ENCODE data around the gene PIP5K1C.

GRCh38 chr19:3691372-3691716, 8.9 kb downstream of the PIP5K1C start:
- TF ChIP-seq, protein P1, sequence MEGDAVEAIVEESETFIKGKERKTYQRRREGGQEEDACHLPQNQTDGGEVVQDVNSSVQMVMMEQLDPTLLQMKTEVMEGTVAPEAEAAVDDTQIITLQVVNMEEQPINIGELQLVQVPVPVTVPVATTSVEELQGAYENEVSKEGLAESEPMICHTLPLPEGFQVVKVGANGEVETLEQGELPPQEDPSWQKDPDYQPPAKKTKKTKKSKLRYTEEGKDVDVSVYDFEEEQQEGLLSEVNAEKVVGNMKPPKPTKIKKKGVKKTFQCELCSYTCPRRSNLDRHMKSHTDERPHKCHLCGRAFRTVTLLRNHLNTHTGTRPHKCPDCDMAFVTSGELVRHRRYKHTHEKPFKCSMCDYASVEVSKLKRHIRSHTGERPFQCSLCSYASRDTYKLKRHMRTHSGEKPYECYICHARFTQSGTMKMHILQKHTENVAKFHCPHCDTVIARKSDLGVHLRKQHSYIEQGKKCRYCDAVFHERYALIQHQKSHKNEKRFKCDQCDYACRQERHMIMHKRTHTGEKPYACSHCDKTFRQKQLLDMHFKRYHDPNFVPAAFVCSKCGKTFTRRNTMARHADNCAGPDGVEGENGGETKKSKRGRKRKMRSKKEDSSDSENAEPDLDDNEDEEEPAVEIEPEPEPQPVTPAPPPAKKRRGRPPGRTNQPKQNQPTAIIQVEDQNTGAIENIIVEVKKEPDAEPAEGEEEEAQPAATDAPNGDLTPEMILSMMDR (IDR thresholded peaks at IDR 0.05), result no peak
- no peak for TF ChIP-seq KAT7 (CRISPR knock-in tag; IDR thresholded peaks at IDR 0.05; ENCODE audit: borderline replicate concordance)
- TF ChIP-seq MYBL2 (CRISPR knock-in tag; IDR thresholded peaks at IDR 0.05), result no peak
- TF ChIP-seq ATF2 (CRISPR knock-in tag; IDR thresholded peaks at IDR 0.05; ENCODE audit: borderline replicate concordance, low read depth), result no peak
- TF ChIP-seq ATF1 (CRISPR knock-in tag; IDR thresholded peaks at IDR 0.05), result no peak
